ENCODE data around the gene MS4A15. TPM values are rescaled to one million over a fixed set of nuclear protein-coding genes. Genes with fewer than 3 reads are reported as not detected.

The MS4A15 gene
- total and polyA plus RNA-seq, 2 experiments from 2014 or later = not detected

DNA sequence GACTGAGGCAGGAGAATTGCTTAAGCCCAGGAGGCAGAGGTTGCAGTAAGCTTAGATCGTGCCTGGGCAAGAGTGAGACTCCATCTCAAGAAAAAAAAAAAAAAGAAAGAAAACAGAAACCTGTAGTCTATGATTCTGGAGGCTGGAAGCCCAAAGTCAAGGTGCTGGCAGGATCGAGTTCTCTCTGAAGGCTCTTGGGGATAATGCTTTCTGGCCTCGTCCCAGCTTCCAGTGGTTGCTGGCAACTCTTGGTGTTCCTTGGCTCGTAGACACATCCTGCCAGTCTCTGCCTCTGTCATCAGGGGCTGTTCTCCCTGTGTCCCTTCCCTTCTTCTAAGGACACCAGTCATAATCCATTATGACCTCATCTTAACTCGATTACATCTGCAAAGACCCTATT, 68.5 kb downstream of the MS4A15 start:
- TF ChIP-seq, protein P1, sequence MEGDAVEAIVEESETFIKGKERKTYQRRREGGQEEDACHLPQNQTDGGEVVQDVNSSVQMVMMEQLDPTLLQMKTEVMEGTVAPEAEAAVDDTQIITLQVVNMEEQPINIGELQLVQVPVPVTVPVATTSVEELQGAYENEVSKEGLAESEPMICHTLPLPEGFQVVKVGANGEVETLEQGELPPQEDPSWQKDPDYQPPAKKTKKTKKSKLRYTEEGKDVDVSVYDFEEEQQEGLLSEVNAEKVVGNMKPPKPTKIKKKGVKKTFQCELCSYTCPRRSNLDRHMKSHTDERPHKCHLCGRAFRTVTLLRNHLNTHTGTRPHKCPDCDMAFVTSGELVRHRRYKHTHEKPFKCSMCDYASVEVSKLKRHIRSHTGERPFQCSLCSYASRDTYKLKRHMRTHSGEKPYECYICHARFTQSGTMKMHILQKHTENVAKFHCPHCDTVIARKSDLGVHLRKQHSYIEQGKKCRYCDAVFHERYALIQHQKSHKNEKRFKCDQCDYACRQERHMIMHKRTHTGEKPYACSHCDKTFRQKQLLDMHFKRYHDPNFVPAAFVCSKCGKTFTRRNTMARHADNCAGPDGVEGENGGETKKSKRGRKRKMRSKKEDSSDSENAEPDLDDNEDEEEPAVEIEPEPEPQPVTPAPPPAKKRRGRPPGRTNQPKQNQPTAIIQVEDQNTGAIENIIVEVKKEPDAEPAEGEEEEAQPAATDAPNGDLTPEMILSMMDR (IDR thresholded peaks at IDR 0.05; ENCODE audit: low read depth, low read length) = no peak
- Histone ChIP-seq H3K27me3 (no peaks in the 10 kb centered on the region), H3K4me1 (ENCODE audit: low read depth) (no peaks in the 10 kb centered on the region), H3K27ac (no peak overlapping the region), H3K36me3 (no peaks in the 10 kb centered on the region), H3K9me3 (ENCODE audit: low read depth) (no peaks in the 10 kb centered on the region), H3K4me3 (no peak overlapping the region)
- DNase-seq (ENCODE audit: low read depth in 1 of 2, low spot score in 1 of 2) = no peak

GRCh38 chr11:60825790-60826189, 69.1 kb downstream of the MS4A15 start:
- TF ChIP-seq, protein P1 (IDR thresholded peaks at IDR 0.05; ENCODE audit: low read depth, low read length) = no peak
- Histone ChIP-seq H3K9me3 (ENCODE audit: low read depth) (no peaks in the 10 kb centered on the region), H3K27ac (no peak overlapping the region), H3K4me3 (no peak overlapping the region), H3K27me3 (peaks cover 4% of the 10 kb centered on the region), H3K36me3 (no peaks in the 10 kb centered on the region), H3K4me1 (ENCODE audit: low read depth) (no peaks in the 10 kb centered on the region)
- no peak for DNase-seq (ENCODE audit: low read depth in 1 of 2, low spot score in 1 of 2)

Other genes starting within 250 kb of the MS4A15 start
- not detected in 2 replicates for gene MS4A13, start 241.5 kb upstream of the MS4A15 start, total RNA-seq
- gene MS4A13, start 241.5 kb upstream of the MS4A15 start, polyA plus RNA-seq = not detected in 2 replicates
- not detected in 2 replicates for gene MS4A8, start 57.3 kb upstream of the MS4A15 start, total RNA-seq
- gene MS4A8, start 57.3 kb upstream of the MS4A15 start, polyA plus RNA-seq = not detected in 2 replicates
- not detected in 2 replicates for gene MS4A18, start 32.1 kb upstream of the MS4A15 start, total RNA-seq
- gene MS4A18, start 32.1 kb upstream of the MS4A15 start, polyA plus RNA-seq = not detected in 2 replicates
- not detected in 2 replicates for gene MS4A10, start 28.5 kb downstream of the MS4A15 start, total RNA-seq
- not detected in 2 replicates for gene MS4A10, start 28.5 kb downstream of the MS4A15 start, polyA plus RNA-seq
- 16.5 and 18.1 TPM in 2 replicates for gene CCDC86, start 85.2 kb downstream of the MS4A15 start, total RNA-seq
- gene CCDC86, start 85.2 kb downstream of the MS4A15 start, polyA plus RNA-seq = 30.9 and 37.4 TPM in 2 replicates
- gene PTGDR2, start 99.1 kb downstream of the MS4A15 start, total RNA-seq = 0.04 and 0.09 TPM in 2 replicates
- 0.07 TPM in 2 replicates for gene PTGDR2, start 99.1 kb downstream of the MS4A15 start, polyA plus RNA-seq
- gene ZP1, start 110.7 kb downstream of the MS4A15 start, total RNA-seq = not detected in 2 replicates
- 1.9 TPM in 1 of 2 replicates, not detected in the other for gene ZP1, start 110.7 kb downstream of the MS4A15 start, polyA plus RNA-seq
- 58.8 and 75.2 TPM in 2 replicates for gene PRPF19, start 149.7 kb downstream of the MS4A15 start, total RNA-seq
- gene PRPF19, start 149.7 kb downstream of the MS4A15 start, polyA plus RNA-seq = 14.9 and 17.0 TPM in 2 replicates
- 56.7 and 66.3 TPM in 2 replicates for gene TMEM109, start 157.3 kb downstream of the MS4A15 start, total RNA-seq
- 77.7 and 109 TPM in 2 replicates for gene TMEM109, start 157.3 kb downstream of the MS4A15 start, polyA plus RNA-seq
- gene TMEM132A, start 167.6 kb downstream of the MS4A15 start, total RNA-seq = 154 and 188 TPM in 2 replicates
- 143 and 176 TPM in 2 replicates for gene TMEM132A, start 167.6 kb downstream of the MS4A15 start, polyA plus RNA-seq
- gene SLC15A3, start 195.3 kb downstream of the MS4A15 start, total RNA-seq = 2.1 TPM in 1 of 2 replicates, not detected in the other
- gene SLC15A3, start 195.3 kb downstream of the MS4A15 start, polyA plus RNA-seq = 0.27 TPM in 1 of 2 replicates, not detected in the other
- 0.35 and 4.2 TPM in 2 replicates for gene CD6, start 214.8 kb downstream of the MS4A15 start, total RNA-seq
- gene CD6, start 214.8 kb downstream of the MS4A15 start, polyA plus RNA-seq = not detected in 2 replicates